SK-N-MC (cell line): ENCODE data around the gene FNIP2.

Experiments
- EZH2 ChIP-seq: fragments of 200-600 bp; sonication (generic); IDR thresholded peaks from one replicate; pipeline ENCODE4 v1.6.1; 2017; ENCODE audit warnings: antibody characterized with exemption
- FOXP2 ChIP-seq: optimal IDR thresholded peaks from 2 replicates; pipeline ENCODE3; 2011; ENCODE audit warnings: mild to moderate bottlenecking, moderate library complexity; ENCODE audit not compliant: insufficient read depth; ENCODE audit errors: extremely low read length, control extremely low read depth
- POLR2AphosphoS5 ChIP-seq: IDR thresholded peaks from 2 replicates; pipeline ENCODE4 v1.6.1; 2012; ENCODE audit warnings: mild to moderate bottlenecking, low read depth, low read length, borderline replicate concordance

DNA sequence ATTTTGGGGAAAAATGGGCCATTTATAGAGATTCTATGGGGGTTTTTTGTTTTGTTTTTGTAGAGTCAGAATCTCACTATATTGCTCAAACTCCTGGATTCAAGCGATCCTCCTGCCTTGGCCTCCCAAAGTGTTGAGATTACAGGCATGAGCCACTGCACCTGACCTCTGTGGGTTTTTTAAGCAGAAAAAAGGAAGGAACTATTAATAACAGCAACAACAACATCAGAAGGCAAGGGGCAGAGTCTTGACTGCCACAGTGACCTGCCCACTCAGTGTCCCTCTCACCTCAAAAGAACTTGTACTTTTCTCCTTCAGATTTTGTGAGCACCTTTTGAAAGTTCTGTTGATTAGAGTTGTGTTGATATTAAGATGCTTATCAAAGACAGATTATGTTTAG, 48.1 kb downstream of the FNIP2 start:
- TF ChIP-seq EZH2 = no peak
- no peak for TF ChIP-seq POLR2AphosphoS5
- no peak for TF ChIP-seq FOXP2
